ENCODE results near the gene AP4S1.

GRCh38 chr14:30985796-30986195 lies 39.7 kb upstream of the AP4S1 start:
- TF ChIP-seq POLR2A (IDR thresholded peaks at IDR 0.05) (no peak), CTCF (IDR thresholded peaks at IDR 0.05) (no peak)
